ENCODE measurements around the gene NAA80. TPM values are rescaled to one million over a fixed set of nuclear protein-coding genes. Genes with fewer than 3 reads are reported as not detected.

NAA80 gene
- total RNA-seq, 2 donors from 2014 or later = 9.7 to 12.8 TPM

DNA sequence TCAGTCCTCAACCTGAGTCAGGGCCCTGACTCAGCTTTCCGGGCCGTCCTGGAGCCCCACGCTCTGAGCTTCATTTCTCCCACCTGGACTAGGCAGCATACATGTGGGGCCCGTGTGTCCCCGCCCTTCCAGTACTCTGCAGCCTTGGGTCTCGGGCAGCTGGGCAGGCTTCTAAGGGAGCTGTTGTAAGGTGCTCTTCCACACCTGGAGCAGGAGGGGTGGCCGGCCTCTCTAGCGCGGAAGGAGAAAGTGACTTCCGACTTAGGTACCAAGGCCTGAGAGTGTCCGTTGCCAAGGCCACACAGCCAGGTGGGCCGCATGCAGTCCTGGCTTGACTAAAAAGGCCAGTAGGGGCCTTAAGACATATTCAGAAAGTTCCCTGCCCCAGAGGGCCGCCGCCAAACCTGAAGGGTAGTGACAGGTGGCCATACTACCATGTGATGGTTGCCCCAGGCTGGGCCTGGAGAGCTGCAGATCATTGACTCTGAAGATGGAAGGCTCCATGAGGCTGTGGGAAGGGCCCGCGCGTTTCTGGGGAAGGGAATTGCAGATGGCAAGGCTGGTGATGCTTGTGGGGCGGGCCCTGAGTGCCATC lies 39.7 kb downstream of the NAA80 start:
- 70 to 95% methylated on average over 12 to 18 of the region's 18 CpGs for WGBS, 2 experiments (ENCODE audit: insufficient coverage in 1 of 2, insufficient read length in 1 of 2)
- peak overlapping the region; percentile 90 for H3K27ac Mint-ChIP-seq

DNA sequence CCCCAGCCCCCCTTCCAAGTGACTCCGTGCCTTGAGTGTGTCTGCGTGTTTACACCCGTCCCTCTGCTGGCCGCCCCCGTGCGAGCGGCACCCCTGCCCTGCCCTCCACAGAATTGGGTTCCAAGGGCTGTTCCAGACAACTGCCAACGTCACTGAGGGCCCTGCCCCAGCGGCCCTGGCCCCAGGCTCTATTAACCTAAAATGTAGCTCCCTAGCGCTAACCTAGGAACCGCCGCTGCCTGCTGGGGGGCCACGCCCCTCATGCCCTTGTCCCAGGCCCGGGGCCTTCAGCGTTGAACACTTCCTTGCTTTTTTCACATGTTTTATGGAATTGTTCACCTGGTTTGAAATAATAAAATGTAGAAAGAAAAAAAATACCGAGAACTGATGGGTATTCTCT lies 40.2 kb downstream of the NAA80 start:
- peaks cover 7% of the 10 kb centered on the region for H3K4me1 ChIP-seq (ENCODE audit: control insufficient read depth, insufficient read depth, low read length)
- Mint-ChIP-seq H3K4me3 (no peak overlapping the region), H3K27ac (no peak overlapping the region), H3K9me3 (no peaks in the 10 kb centered on the region), H3K4me1 (peaks cover 5% of the 10 kb centered on the region), H3K27me3 (ENCODE audit: insufficient read depth) (no peaks in the 10 kb centered on the region), H3K36me3 (ENCODE audit: low read depth) (peaks cover 32% of the 10 kb centered on the region)
- peak overlapping the region; percentile 100 for H3K27ac ChIP-seq (ENCODE audit: low read depth, low read length)
- H3K9me3 ChIP-seq (ENCODE audit: control insufficient read depth, low read length) = no peaks in the 10 kb centered on the region
- H3K9ac ChIP-seq (ENCODE audit: extremely low read depth, low read length, poor library complexity, severe bottlenecking) = no peak overlapping the region
- no peak for DNase-seq
- TF ChIP-seq, protein P1, sequence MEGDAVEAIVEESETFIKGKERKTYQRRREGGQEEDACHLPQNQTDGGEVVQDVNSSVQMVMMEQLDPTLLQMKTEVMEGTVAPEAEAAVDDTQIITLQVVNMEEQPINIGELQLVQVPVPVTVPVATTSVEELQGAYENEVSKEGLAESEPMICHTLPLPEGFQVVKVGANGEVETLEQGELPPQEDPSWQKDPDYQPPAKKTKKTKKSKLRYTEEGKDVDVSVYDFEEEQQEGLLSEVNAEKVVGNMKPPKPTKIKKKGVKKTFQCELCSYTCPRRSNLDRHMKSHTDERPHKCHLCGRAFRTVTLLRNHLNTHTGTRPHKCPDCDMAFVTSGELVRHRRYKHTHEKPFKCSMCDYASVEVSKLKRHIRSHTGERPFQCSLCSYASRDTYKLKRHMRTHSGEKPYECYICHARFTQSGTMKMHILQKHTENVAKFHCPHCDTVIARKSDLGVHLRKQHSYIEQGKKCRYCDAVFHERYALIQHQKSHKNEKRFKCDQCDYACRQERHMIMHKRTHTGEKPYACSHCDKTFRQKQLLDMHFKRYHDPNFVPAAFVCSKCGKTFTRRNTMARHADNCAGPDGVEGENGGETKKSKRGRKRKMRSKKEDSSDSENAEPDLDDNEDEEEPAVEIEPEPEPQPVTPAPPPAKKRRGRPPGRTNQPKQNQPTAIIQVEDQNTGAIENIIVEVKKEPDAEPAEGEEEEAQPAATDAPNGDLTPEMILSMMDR (conservative IDR thresholded peaks at IDR 0.05) = peak; percentile 35
- no peak overlapping the region for H3K4me3 ChIP-seq (ENCODE audit: low read length)
- 87 to 93% methylated on average over 10 to 16 of the region's 16 CpGs for WGBS, 2 experiments (ENCODE audit: insufficient coverage in 1 of 2, insufficient read length in 1 of 2)
- no peaks in the 10 kb centered on the region for H3K27me3 ChIP-seq (ENCODE audit: control insufficient read depth, insufficient read depth, low read length, poor library complexity, severe bottlenecking)
- peaks cover 45% of the 10 kb centered on the region for H3K36me3 ChIP-seq (ENCODE audit: control insufficient read depth, insufficient read depth, low read length)

More for the DNA sequence above, 39.7 kb downstream of the NAA80 start:
- TF ChIP-seq, protein P1 (conservative IDR thresholded peaks at IDR 0.05) = no peak
- Histone ChIP-seq H3K9me3 (ENCODE audit: control insufficient read depth, low read length) (no peaks in the 10 kb centered on the region), H3K36me3 (ENCODE audit: control insufficient read depth, insufficient read depth, low read length) (peaks cover 41% of the 10 kb centered on the region), H3K4me3 (ENCODE audit: low read length) (no peak overlapping the region), H3K27ac (ENCODE audit: low read depth, low read length) (peak overlapping the region; percentile 100), H3K27me3 (ENCODE audit: control insufficient read depth, insufficient read depth, low read length, poor library complexity, severe bottlenecking) (no peaks in the 10 kb centered on the region), H3K9ac (ENCODE audit: extremely low read depth, low read length, poor library complexity, severe bottlenecking) (no peak overlapping the region), H3K4me1 (ENCODE audit: control insufficient read depth, insufficient read depth, low read length) (peaks cover 7% of the 10 kb centered on the region)
- Mint-ChIP-seq H3K4me1 (peaks cover 11% of the 10 kb centered on the region), H3K36me3 (ENCODE audit: low read depth) (peaks cover 32% of the 10 kb centered on the region), H3K27me3 (ENCODE audit: insufficient read depth) (no peaks in the 10 kb centered on the region), H3K4me3 (peak overlapping the region; percentile 49), H3K9me3 (no peaks in the 10 kb centered on the region)
- DNase-seq = no peak

DNA sequence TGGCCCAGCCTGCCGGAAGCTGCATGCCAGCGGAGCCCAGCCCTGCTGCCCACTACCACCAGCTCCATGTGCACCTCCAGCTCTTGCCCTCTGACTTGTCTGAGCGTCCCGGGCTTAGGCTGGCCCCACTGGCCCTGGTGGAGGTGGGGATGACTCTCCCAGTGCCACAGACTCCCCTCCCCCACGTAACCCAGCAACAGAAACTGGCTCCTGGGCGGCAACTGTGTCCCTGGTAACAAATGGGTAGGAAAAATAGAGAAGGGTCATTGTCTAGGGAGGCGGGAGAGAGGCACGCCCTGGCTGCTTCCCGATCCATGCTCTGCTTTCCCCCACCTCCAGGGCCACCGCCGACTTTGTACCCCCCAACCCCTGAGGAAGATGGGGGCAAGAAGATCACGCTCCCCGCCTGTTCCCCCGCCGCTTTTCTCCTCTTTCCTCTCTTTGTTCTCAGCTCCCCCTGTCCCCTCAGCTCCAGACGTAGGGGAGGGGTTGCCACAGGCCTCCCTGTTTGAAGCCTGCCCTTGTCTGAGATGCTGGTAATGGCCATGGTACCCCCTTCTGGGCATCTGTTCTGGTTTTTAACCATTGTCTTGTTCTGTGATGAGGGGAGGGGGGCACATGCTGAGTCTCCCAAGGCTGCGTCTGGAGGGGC lies 41.0 kb downstream of the NAA80 start:
- H3K9ac ChIP-seq (ENCODE audit: extremely low read depth, low read length, poor library complexity, severe bottlenecking) = no peak overlapping the region
- H3K4me1 ChIP-seq (ENCODE audit: control insufficient read depth, insufficient read depth, low read length) = peaks cover 7% of the 10 kb centered on the region
- H3K9me3 Mint-ChIP-seq = no peaks in the 10 kb centered on the region
- 72 to 87% methylated on average over 5 to 17 of the region's 17 CpGs for WGBS, 2 experiments (ENCODE audit: insufficient coverage in 1 of 2, insufficient read length in 1 of 2)
- no peaks in the 10 kb centered on the region for H3K27me3 ChIP-seq (ENCODE audit: control insufficient read depth, insufficient read depth, low read length, poor library complexity, severe bottlenecking)
- H3K9me3 ChIP-seq (ENCODE audit: control insufficient read depth, low read length) = no peaks in the 10 kb centered on the region
- peaks cover 8% of the 10 kb centered on the region for H3K4me1 Mint-ChIP-seq
- no peak overlapping the region for H3K27ac Mint-ChIP-seq
- no peak overlapping the region for H3K4me3 Mint-ChIP-seq
- H3K36me3 Mint-ChIP-seq (ENCODE audit: low read depth) = peaks cover 39% of the 10 kb centered on the region
- TF ChIP-seq, protein P1 (conservative IDR thresholded peaks at IDR 0.05) = no peak
- H3K36me3 ChIP-seq (ENCODE audit: control insufficient read depth, insufficient read depth, low read length) = peaks cover 45% of the 10 kb centered on the region
- H3K4me3 ChIP-seq (ENCODE audit: low read length) = no peak overlapping the region
- H3K27ac ChIP-seq (ENCODE audit: low read depth, low read length) = peak overlapping the region; percentile 100
- no peak for DNase-seq
- no peaks in the 10 kb centered on the region for H3K27me3 Mint-ChIP-seq (ENCODE audit: insufficient read depth)

All from endodermal cell (in vitro differentiated cells).